ENCODE results near the gene CREB1.

GRCh38 chr2:207561386-207562080 is 31.8 kb downstream of the CREB1 start:
- no peak for TF ChIP-seq CTCF (IDR thresholded peaks at IDR 0.05)
- no peak for TF ChIP-seq POLR2A (IDR thresholded peaks at IDR 0.05)
- no peak for TF ChIP-seq POLR2AphosphoS5 (IDR thresholded peaks at IDR 0.05; ENCODE audit: insufficient read depth in 1 of 2, low read depth in 1 of 2)

Data from vagina (tissue), 2 donors.